ENCODE measurements around the gene KRTAP10-2.

- TF ChIP-seq REST (IDR thresholded peaks at IDR 0.05; ENCODE audit: insufficient read depth in 1 of 2, low read depth in 2 of 2, low read length in 2 of 2) (no peak), SIN3A (IDR thresholded peaks at IDR 0.05; ENCODE audit: borderline replicate concordance, insufficient read depth, low read length) (no peak), POLR2AphosphoS5 (IDR thresholded peaks at IDR 0.05; ENCODE audit: low read depth, low read length) (no peak), TAF1 (IDR thresholded peaks at IDR 0.05; ENCODE audit: borderline replicate concordance, insufficient read depth, low read length) (no peak)
These were observed 29.2 kb downstream of the KRTAP10-2 start for GRCh38 chr21:44521928-44522752.

All from PFSK-1 (cell line).